ENCODE data around the gene TMBIM4. TPM values are rescaled to one million over a fixed set of nuclear protein-coding genes. Genes with fewer than 3 reads are reported as not detected.

Gene TMBIM4
- total RNA-seq, 2 donors from 2014 or later, result 242 to 337 TPM

GRCh38 chr12:66152732-66153131, 17.1 kb downstream of the TMBIM4 start:
- Histone ChIP-seq H3K4me1 (replicated peaks) (peaks cover 6% of the 10 kb centered on the region), H3K27me3 (replicated peaks; ENCODE audit: insufficient read depth) (no peaks in the 10 kb centered on the region), H3K4me3 (no peak overlapping the region), H3K27ac (no peak overlapping the region), H3K9me3 (no peaks in the 10 kb centered on the region), H3K36me3 (no peaks in the 10 kb centered on the region)
- DNase-seq (ENCODE audit: low spot score), result no peak
- 72% methylated on average over 1 of the region's 1 CpG for WGBS
- intact Hi-C loops (cut with DNase I), result no loop called here
- TF ChIP-seq, protein P1, sequence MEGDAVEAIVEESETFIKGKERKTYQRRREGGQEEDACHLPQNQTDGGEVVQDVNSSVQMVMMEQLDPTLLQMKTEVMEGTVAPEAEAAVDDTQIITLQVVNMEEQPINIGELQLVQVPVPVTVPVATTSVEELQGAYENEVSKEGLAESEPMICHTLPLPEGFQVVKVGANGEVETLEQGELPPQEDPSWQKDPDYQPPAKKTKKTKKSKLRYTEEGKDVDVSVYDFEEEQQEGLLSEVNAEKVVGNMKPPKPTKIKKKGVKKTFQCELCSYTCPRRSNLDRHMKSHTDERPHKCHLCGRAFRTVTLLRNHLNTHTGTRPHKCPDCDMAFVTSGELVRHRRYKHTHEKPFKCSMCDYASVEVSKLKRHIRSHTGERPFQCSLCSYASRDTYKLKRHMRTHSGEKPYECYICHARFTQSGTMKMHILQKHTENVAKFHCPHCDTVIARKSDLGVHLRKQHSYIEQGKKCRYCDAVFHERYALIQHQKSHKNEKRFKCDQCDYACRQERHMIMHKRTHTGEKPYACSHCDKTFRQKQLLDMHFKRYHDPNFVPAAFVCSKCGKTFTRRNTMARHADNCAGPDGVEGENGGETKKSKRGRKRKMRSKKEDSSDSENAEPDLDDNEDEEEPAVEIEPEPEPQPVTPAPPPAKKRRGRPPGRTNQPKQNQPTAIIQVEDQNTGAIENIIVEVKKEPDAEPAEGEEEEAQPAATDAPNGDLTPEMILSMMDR (IDR thresholded peaks at IDR 0.05), result no peak
- TF ChIP-seq POLR2A (IDR thresholded peaks at IDR 0.05) (no peak), POLR2AphosphoS5 (IDR thresholded peaks at IDR 0.05) (no peak)

- TF ChIP-seq POLR2A (IDR thresholded peaks at IDR 0.05) (no peak), POLR2AphosphoS5 (IDR thresholded peaks at IDR 0.05) (no peak)
- TF ChIP-seq, protein P1 (IDR thresholded peaks at IDR 0.05), result no peak
- Histone ChIP-seq H3K36me3 (no peaks in the 10 kb centered on the region), H3K4me3 (no peak overlapping the region), H3K27me3 (replicated peaks; ENCODE audit: insufficient read depth) (no peaks in the 10 kb centered on the region), H3K9me3 (no peaks in the 10 kb centered on the region), H3K27ac (no peak overlapping the region), H3K4me1 (replicated peaks) (peaks cover 6% of the 10 kb centered on the region)
- DNase-seq (ENCODE audit: low spot score), result no peak
- WGBS, result 81% methylated on average over 5 of the region's 5 CpGs
- intact Hi-C loops (cut with DNase I), result loop anchor here (10.0 kb wide), 1 partner anchor 155 kb away; the partner anchor contains the start of gene HELB
Measured at GRCh38 chr12:66149702-66150398, 19.9 kb downstream of the TMBIM4 start.

GRCh38 chr12:66144791-66145754, 24.7 kb downstream of the TMBIM4 start:
- H3K4me1 ChIP-seq (replicated peaks), result peaks cover 3% of the 10 kb centered on the region
- TF ChIP-seq, protein P1 (IDR thresholded peaks at IDR 0.05), result peak in 3 of 4 experiments; percentile 49 to 71 (median 60)
- TF ChIP-seq POLR2AphosphoS5 (IDR thresholded peaks at IDR 0.05), result peak; percentile 80
- TF ChIP-seq POLR2A (IDR thresholded peaks at IDR 0.05), result no peak
- intact Hi-C loops (cut with DNase I), result loop anchor here (10.0 kb wide), 1 partner anchor 160 kb away; the partner anchor contains the start of gene HELB
- H3K27me3 ChIP-seq (replicated peaks; ENCODE audit: insufficient read depth), result no peaks in the 10 kb centered on the region
- H3K36me3 ChIP-seq, result peaks cover 0 to 7% of the 10 kb centered on the region in 2 donors
- DNase-seq (ENCODE audit: low spot score), result peak; percentile 62
- no peak overlapping the region for H3K4me3 ChIP-seq
- no peaks in the 10 kb centered on the region for H3K9me3 ChIP-seq
- H3K27ac ChIP-seq, result peak overlapping the region; percentile 12 to 38
- 42% methylated on average over 7 of the region's 7 CpGs for WGBS

DNA sequence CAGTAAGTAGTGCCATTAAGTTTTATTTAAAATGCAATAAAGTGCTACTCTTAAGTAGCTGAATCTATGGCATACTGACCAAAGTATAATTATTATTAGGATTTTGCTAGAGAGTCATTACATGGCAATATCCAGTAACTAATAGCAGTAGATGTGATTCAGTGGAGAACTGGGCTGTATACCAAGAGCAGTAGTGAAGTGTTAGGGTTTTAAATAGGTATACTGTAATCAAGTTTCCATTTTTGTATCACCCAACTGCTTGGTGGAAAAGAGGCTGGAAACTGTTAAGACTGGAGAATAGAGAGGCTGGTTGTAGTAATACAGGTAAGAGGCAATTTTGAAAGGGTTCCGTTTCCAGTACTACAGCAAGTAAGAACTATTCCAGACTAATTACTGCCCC, 25.9 kb downstream of the TMBIM4 start:
- Histone ChIP-seq H3K9me3 (no peaks in the 10 kb centered on the region), H3K27me3 (replicated peaks; ENCODE audit: insufficient read depth) (no peaks in the 10 kb centered on the region), H3K4me3 (no peak overlapping the region), H3K4me1 (replicated peaks) (peaks cover 3% of the 10 kb centered on the region), H3K27ac (no peak overlapping the region), H3K36me3 (peaks cover 0 to 16% of the 10 kb centered on the region in 2 donors)
- TF ChIP-seq POLR2A (IDR thresholded peaks at IDR 0.05), result no peak
- no peak for TF ChIP-seq POLR2AphosphoS5 (IDR thresholded peaks at IDR 0.05)
- TF ChIP-seq, protein P1 (IDR thresholded peaks at IDR 0.05), result no peak
- intact Hi-C loops (cut with DNase I), result loop anchor here (10.0 kb wide), 1 partner anchor 161 kb away; the partner anchor contains the start of gene HELB
- 93% methylated on average over 1 of the region's 1 CpG for WGBS
- no peak for DNase-seq (ENCODE audit: low spot score)

Measured in prostate gland (tissue), 2 donors.